HEK293T (cell line): Measurements from ENCODE around the gene CHL1.

Experiments
- BHLHE40 ChIP-seq: fragments of 450-650 bp; IDR thresholded peaks from 2 replicates; pipeline ENCODE4 v1.6.1; 2016; ENCODE audit warnings: mild to moderate bottlenecking, moderate library complexity, borderline replicate concordance
- CTBP1 ChIP-seq: fragments of 450-650 bp; IDR thresholded peaks from 2 replicates; pipeline ENCODE4 v1.6.1; 2016; ENCODE audit warnings: borderline replicate concordance
- FOXA1 ChIP-seq: fragments of 450-650 bp; IDR thresholded peaks from 2 replicates; pipeline ENCODE4 v1.6.1; 2016; ENCODE audit warnings: mild to moderate bottlenecking
- FOXM1 ChIP-seq: fragments of 450-650 bp; IDR thresholded peaks from 2 replicates; pipeline ENCODE4 v1.6.1; 2017; ENCODE audit warnings: mild to moderate bottlenecking, borderline replicate concordance
- L3MBTL2 ChIP-seq: fragments of 450-650 bp; conservative IDR thresholded peaks from 2 replicates; pipeline ENCODE4 v1.6.1; 2016; ENCODE audit warnings: mild to moderate bottlenecking
- LEF1 ChIP-seq: fragments of 450-650 bp; IDR thresholded peaks from 2 replicates; pipeline ENCODE4 v1.6.1; 2017; ENCODE audit warnings: mild to moderate bottlenecking, borderline replicate concordance
- SP1 ChIP-seq: fragments of 450-650 bp; IDR thresholded peaks from 2 replicates; pipeline ENCODE4 v1.6.1; 2017
- SUZ12 ChIP-seq: fragments of 450-650 bp; IDR thresholded peaks from 2 replicates; pipeline ENCODE4 v1.6.1; 2016; ENCODE audit warnings: mild to moderate bottlenecking

DNA sequence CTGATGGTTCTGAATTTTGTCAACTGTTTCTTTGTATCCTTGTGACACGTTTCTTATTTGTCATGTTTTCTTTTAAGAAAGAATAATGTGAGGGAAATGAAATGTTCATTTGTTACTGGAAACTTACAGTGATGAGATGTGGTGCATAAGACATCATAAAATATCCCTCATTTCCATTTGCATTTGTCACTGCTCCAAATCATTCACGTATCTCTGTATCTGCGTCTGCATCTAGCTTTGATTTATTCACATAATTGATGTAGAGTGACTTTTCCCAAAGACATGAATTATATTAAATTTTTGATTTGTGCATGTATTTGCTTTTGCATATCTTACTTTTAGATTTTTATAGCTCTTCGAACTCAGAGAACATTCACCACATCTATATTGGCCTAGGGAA, 66.8 kb downstream of the CHL1 start:
- no peak for TF ChIP-seq L3MBTL2
- TF ChIP-seq LEF1, result no peak
- no peak for TF ChIP-seq SUZ12
- TF ChIP-seq FOXA1, result no peak
- TF ChIP-seq BHLHE40, result no peak
- no peak for TF ChIP-seq FOXM1
- TF ChIP-seq CTBP1, result no peak
- no peak for TF ChIP-seq SP1
